H1 (cell line): ENCODE results near the gene CLTCL1. TPM values are rescaled to one million over a fixed set of nuclear protein-coding genes. Genes with fewer than 3 reads are reported as not detected.

Experiments used
- CTCF ChIA-PET: fragments of 300-600 bp; sonication (Branson Sonifier 250); formaldehyde crosslinking; loops from one replicate; lab custom pipeline; 2021; ENCODE audit not compliant: partially characterized antibody; lab: Charles Lee
- POLR2A ChIA-PET: fragments of 300-600 bp; sonication (Branson Sonifier 250); formaldehyde crosslinking; loops from one replicate; lab custom pipeline; 2021; ENCODE audit warnings: inconsistent platforms; ENCODE audit not compliant: partially characterized antibody; lab: Charles Lee
- DNase-seq, 2 experiments: peaks; one replicate each; pipeline versions ENCODE4 v3.0.0 to v3.0.0-alpha.2; 2010 to 2022; ENCODE audit warnings: low spot score in 2 of 2, low read depth in 1 of 2, mixed read lengths in 1 of 2
- FAIRE-seq: peaks from 2 replicates; lab custom pipeline; 2011; peaks lifted over from hg19 to GRCh38; lab: Jason Lieb, UNC
- H2AFZ ChIP-seq: 2 replicates; pipeline ENCODE4 v1.8.1; 2012; ENCODE audit warnings: low read length, inconsistent platforms
- H2AK5ac ChIP-seq: 2 replicates; pipeline ENCODE4 v1.6.1; 2013; ENCODE audit warnings: low read depth, low read length
- H2BK120ac ChIP-seq: replicated peaks from 2 replicates; pipeline ENCODE3; 2013; ENCODE audit warnings: low read depth, low read length, inconsistent platforms
- H2BK12ac ChIP-seq: 2 replicates; pipeline ENCODE4 v1.6.1; 2013; ENCODE audit warnings: low read depth, low read length
- H2BK15ac ChIP-seq: 2 replicates; pipeline ENCODE4 v1.6.1; 2013; ENCODE audit warnings: low read length
- H2BK20ac ChIP-seq: 2 replicates; pipeline ENCODE4 v1.6.1; 2013; ENCODE audit warnings: low read length
- H2BK5ac ChIP-seq: 2 replicates; pipeline ENCODE4 v1.6.1; 2013; ENCODE audit warnings: low read depth, low read length
- H3K14ac ChIP-seq: 2 replicates; pipeline ENCODE4 v1.6.1; 2013; ENCODE audit warnings: inconsistent platforms; ENCODE audit not compliant: insufficient read length
- H3K18ac ChIP-seq: 2 replicates; pipeline ENCODE4 v1.6.1; 2013; ENCODE audit warnings: low read length; ENCODE audit errors: extremely low read depth
- H3K23ac ChIP-seq: 2 replicates; pipeline ENCODE4 v1.6.1; 2013; ENCODE audit warnings: inconsistent platforms; ENCODE audit not compliant: insufficient read length
- H3K23me2 ChIP-seq: 2 replicates; pipeline ENCODE4 v1.6.1; 2013; ENCODE audit warnings: low read depth, low read length
- H3K27ac ChIP-seq: 2 replicates; pipeline ENCODE4 v1.6.1; 2011; ENCODE audit warnings: low read depth, low read length, inconsistent platforms
- H3K27me3 ChIP-seq, 4 experiments: replicated peaks in 1 of 4; 1 replicate in 1 of 4; 2 replicates in 3 of 4; pipeline versions ENCODE4 v1.6.1 to v1.8.1; 2011 to 2013; ENCODE audit warnings: low read length in 3 of 4, mild to moderate bottlenecking in 3 of 4, inconsistent platforms in 2 of 4, mixed read lengths in 2 of 4, moderate library complexity in 1 of 4; ENCODE audit not compliant: control insufficient read depth in 3 of 4, insufficient read depth in 3 of 4; ENCODE audit errors: extremely low read depth in 1 of 4
- H3K36me3 ChIP-seq, 4 experiments: 2 replicates each; pipeline versions ENCODE4 v1.6.1 to v1.8.1; 2011 to 2013; ENCODE audit warnings: mild to moderate bottlenecking in 4 of 4, low read length in 3 of 4, moderate library complexity in 2 of 4, control low read depth in 1 of 4, inconsistent platforms in 1 of 4; ENCODE audit not compliant: insufficient read depth in 4 of 4, control insufficient read depth in 2 of 4
- H3K4ac ChIP-seq: replicated peaks from 2 replicates; pipeline ENCODE3; 2013; ENCODE audit warnings: low read length, low read depth, mixed read lengths, inconsistent platforms; ENCODE audit not compliant: insufficient read length
- H3K4me1 ChIP-seq, 4 experiments: replicated peaks in 1 of 4; 1 replicate in 1 of 4; 2 replicates in 3 of 4; pipeline versions ENCODE4 v1.6.1 to v1.8.1; 2011 to 2013; ENCODE audit warnings: low read length in 3 of 4, inconsistent platforms in 2 of 4, mixed read lengths in 1 of 4; ENCODE audit not compliant: insufficient read depth in 4 of 4, control insufficient read depth in 3 of 4
- H3K4me2 ChIP-seq, 2 experiments: 2 replicates each; pipeline versions ENCODE4 v1.6.1 to v1.8.1; 2011 to 2013; ENCODE audit warnings: low read depth in 2 of 2, low read length in 2 of 2, control low read depth in 1 of 2, inconsistent platforms in 1 of 2, mild to moderate bottlenecking in 1 of 2; ENCODE audit not compliant: insufficient read depth in 1 of 2
- H3K4me3 ChIP-seq, 4 experiments: fragments of 200-600, 300-600 bp in 1 of 4; sonication (generic), shearing (Covaris generic), sonication (Bioruptor Twin) in 1 of 4; 2 replicates each; pipeline versions ENCODE4 v1.5.1 to v1.8.1; 2011 to 2016; ENCODE audit warnings: low read length in 4 of 4, low read depth in 3 of 4, control low read depth in 2 of 4, inconsistent platforms in 2 of 4, mild to moderate bottlenecking in 2 of 4, mixed read lengths in 1 of 4, moderate library complexity in 1 of 4; ENCODE audit not compliant: insufficient read depth in 2 of 4; ENCODE audit errors: extremely low read depth in 1 of 4
- H3K56ac ChIP-seq: replicated peaks from 2 replicates; pipeline ENCODE3; 2013; ENCODE audit warnings: low read depth, mild to moderate bottlenecking, mixed read lengths, low read length, inconsistent platforms; ENCODE audit not compliant: insufficient read length
- H3K79me1 ChIP-seq: 2 replicates; pipeline ENCODE4 v1.6.1; 2013; ENCODE audit warnings: low read depth, low read length, control low read depth
- H3K79me2 ChIP-seq, 2 experiments: 2 replicates each; pipeline versions ENCODE4 v1.6.1 to v1.8.1; 2012 to 2013; ENCODE audit warnings: low read length in 2 of 2, mild to moderate bottlenecking in 2 of 2, inconsistent platforms in 1 of 2; ENCODE audit not compliant: insufficient read depth in 2 of 2, control insufficient read depth in 1 of 2
- H3K9ac ChIP-seq, 4 experiments: replicated peaks in 1 of 4; 1 replicate in 1 of 4; 2 replicates in 3 of 4; pipeline versions ENCODE4 v1.6.1 to v1.8.1; 2011 to 2013; ENCODE audit warnings: low read depth in 3 of 4, low read length in 3 of 4, control low read depth in 2 of 4, mild to moderate bottlenecking in 2 of 4, moderate library complexity in 2 of 4, inconsistent platforms in 1 of 4; ENCODE audit errors: extremely low read depth in 1 of 4
- H3K9me3 ChIP-seq, 2 experiments: 2 replicates each; pipeline versions ENCODE4 v1.6.1 to v1.8.1; 2012 to 2013; ENCODE audit warnings: mild to moderate bottlenecking in 2 of 2, moderate library complexity in 2 of 2, control low read depth in 1 of 2, inconsistent platforms in 1 of 2, low read depth in 1 of 2, low read length in 1 of 2, mixed read lengths in 1 of 2; ENCODE audit not compliant: insufficient read depth in 2 of 2
- H4K20me1 ChIP-seq, 2 experiments: replicated peaks in 1 of 2; 2 replicates each; pipeline versions ENCODE3 to v1.8.1; 2011 to 2013; ENCODE audit warnings: inconsistent platforms in 2 of 2, low read length in 2 of 2, mild to moderate bottlenecking in 1 of 2; ENCODE audit not compliant: insufficient read depth in 2 of 2, control insufficient read depth in 1 of 2
- H4K5ac ChIP-seq: 2 replicates; pipeline ENCODE4 v1.6.1; 2013; ENCODE audit warnings: low read length, low read depth, mixed read lengths, inconsistent platforms; ENCODE audit not compliant: insufficient read length
- H4K8ac ChIP-seq: 2 replicates; pipeline ENCODE4 v1.8.0; 2013; ENCODE audit warnings: mild to moderate bottlenecking, moderate library complexity, low read length, inconsistent platforms; ENCODE audit not compliant: insufficient read depth; ENCODE audit errors: extremely low read depth
- H4K91ac ChIP-seq: replicated peaks from 2 replicates; pipeline ENCODE3; 2013; ENCODE audit warnings: low read length, mixed read lengths, inconsistent platforms; ENCODE audit not compliant: insufficient read length
- EZH2 ChIP-seq: fragments of 200-600 bp; sonication (generic); IDR thresholded peaks from 2 replicates; pipeline ENCODE4 v1.7.1; 2012; ENCODE audit warnings: low read depth, mild to moderate bottlenecking, moderate library complexity, low read length, inconsistent platforms; ENCODE audit not compliant: severe bottlenecking
- GABPA ChIP-seq: IDR thresholded peaks from 2 replicates; pipeline ENCODE4 v1.6.1; 2011; ENCODE audit warnings: mild to moderate bottlenecking, low read length, moderate library complexity, borderline replicate concordance; ENCODE audit not compliant: insufficient read depth
- MAFK ChIP-seq: IDR thresholded peaks from 2 replicates; pipeline ENCODE4 v1.6.1; 2012; ENCODE audit warnings: low read depth, mild to moderate bottlenecking, improper control_type of control experiment, low read length
- PHF8 ChIP-seq: fragments of 200-600 bp; sonication (generic); conservative IDR thresholded peaks from 2 replicates; pipeline ENCODE4 v1.7.1; 2012; ENCODE audit warnings: low read depth, mild to moderate bottlenecking, inconsistent platforms, low read length, moderate library complexity
- SAP30 ChIP-seq: fragments of 300-600 bp; sonication (generic); IDR thresholded peaks from 2 replicates; pipeline ENCODE4 v1.7.1; 2012; ENCODE audit warnings: low read length, moderate library complexity, mild to moderate bottlenecking, inconsistent platforms; ENCODE audit not compliant: insufficient read depth, insufficient replicate concordance
- SIN3A ChIP-seq, 2 experiments: IDR thresholded peaks in 1 of 2; conservative IDR thresholded peaks in 1 of 2; 2 replicates each; pipeline ENCODE4 v1.6.1; 2011 to 2012; ENCODE audit warnings: low read length in 2 of 2, improper control_type of control experiment in 1 of 2, low read depth in 1 of 2, mild to moderate bottlenecking in 1 of 2
- SP2 ChIP-seq: IDR thresholded peaks from 2 replicates; pipeline ENCODE4 v1.6.1; 2012; ENCODE audit warnings: mild to moderate bottlenecking, low read length, inconsistent platforms
- TBP ChIP-seq: IDR thresholded peaks from 2 replicates; pipeline ENCODE4 v1.6.1; 2011; ENCODE audit warnings: low read depth, low read length, improper control_type of control experiment
- WGBS, 2 experiments: shearing (Covaris generic) in 1 of 2; methylation state at CpG; one replicate each; pipeline versions ENCODE4 v1.1.6 to v1.1.7; 2013 to 2015; ENCODE audit warnings: low lambda C conversion rate in 2 of 2, mixed read lengths in 2 of 2, inconsistent platforms in 1 of 2, low coverage in 1 of 2, missing lambda C conversion rate in 1 of 2; ENCODE audit not compliant: insufficient replicate concordance in 2 of 2, insufficient coverage in 1 of 2, insufficient read length in 1 of 2; ENCODE audit errors: extremely low coverage in 1 of 2, missing lambda C conversion rate in 1 of 2; 5-methylcytosine and 5-hydroxymethylcytosine counted together
- polyA plus RNA-seq, 7 experiments: library from polyadenylated mRNA; depleted of rRNA in 3 of 7; stranded (reverse) in 5 of 7; unstranded in 2 of 7; fragments of >200 nt in 5 of 7; fragments of 200-250 nt in 2 of 7; gene quantifications; 1 replicate in 5 of 7; 2 replicates in 1 of 7; 4 replicates in 1 of 7; pipeline versions ENCODE4 v1.2.1 to v1.2.3, GENCODE V29; 2011 to 2013; ENCODE audit warnings: missing spikeins in 2 of 7, mixed read lengths in 2 of 7
- total RNA-seq: library from RNA; stranded (reverse); fragmentation: NEBNext Ultra II Directional; extraction: Animal tissue kit (Norgen Biotek cat#: 25700); gene quantifications from 2 replicates; pipeline ENCODE4 v1.2.1, GENCODE V29; 2021
- TF ChIP-seq, protein P1 (sequence below): IDR thresholded peaks from 2 replicates; pipeline ENCODE4 v1.6.1; 2012; ENCODE audit warnings: low read length, inconsistent platforms
- TF ChIP-seq, protein P2 (sequence below): IDR thresholded peaks from 2 replicates; pipeline ENCODE4 v1.6.1; 2012; ENCODE audit warnings: inconsistent platforms

Gene CLTCL1
- total and polyA plus RNA-seq, 2 of the 8 experiments (the other 6 are each of a cell fraction or from before 2014, with no cell fraction given) = 12.4 to 17.0 TPM

DNA sequence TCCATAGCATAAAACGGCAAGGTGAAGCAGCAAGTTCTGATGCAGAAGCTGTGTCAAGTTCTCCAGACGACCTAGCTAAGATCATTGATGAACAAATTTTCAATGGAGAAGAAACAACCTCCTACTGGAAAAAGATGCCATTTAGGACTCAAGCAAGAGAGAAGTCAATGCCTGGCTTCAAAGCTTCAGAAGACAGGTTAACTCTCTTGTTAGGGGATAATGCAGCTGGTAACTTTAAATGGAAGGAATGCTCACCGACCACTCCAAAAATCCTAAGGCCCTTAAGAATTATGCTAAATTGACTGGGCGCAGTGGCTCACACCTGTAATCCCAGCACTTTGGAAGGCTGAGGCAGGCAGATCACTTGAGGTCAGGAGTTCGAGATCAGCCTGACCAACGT lies 31.3 kb downstream of the CLTCL1 start:
- Histone ChIP-seq H3K27ac (no peak overlapping the region), H2BK5ac (no peak overlapping the region), H2AFZ (no peak overlapping the region), H3K36me3 (peaks cover 0 to 7% (median 0%) of the 10 kb centered on the region in 4 experiments; a peak in 3 of 8 replicates), H3K23me2 (no peaks in the 10 kb centered on the region), H3K4ac (no peak overlapping the region), H2BK12ac (no peak overlapping the region), H3K56ac (no peak overlapping the region), H3K27me3 (no peaks in the 10 kb centered on the region), H3K4me2 (no peak overlapping the region), H3K9ac (no peak overlapping the region), H4K5ac (no peak overlapping the region), H4K20me1 (no peaks in the 10 kb centered on the region), H3K18ac (no peak overlapping the region), H4K91ac (no peak overlapping the region), H2BK20ac (no peak overlapping the region), H2BK15ac (no peak overlapping the region), H4K8ac (no peak overlapping the region), H3K79me1 (no peaks in the 10 kb centered on the region), H3K4me1 (no peaks in the 10 kb centered on the region), H3K4me3 (no peak overlapping the region), H3K23ac (no peak overlapping the region), H2BK120ac (no peak overlapping the region), H2AK5ac (no peak overlapping the region), H3K9me3 (no peaks in the 10 kb centered on the region), H3K79me2 (no peaks in the 10 kb centered on the region), H3K14ac (no peak overlapping the region)
- POLR2A ChIA-PET = interaction anchor here (0.6 to 1.1 kb wide), 2 partner anchors 20 to 31 kb away, joined by 3 read pairs; partner anchors contain the start of gene CLTCL1
- DNase-seq = no peak
- no peak for FAIRE-seq
- TF ChIP-seq MAFK (no peak), SIN3A (conservative IDR thresholded peaks at IDR 0.05 in 1 of 2, IDR thresholded peaks at IDR 0.05 in 1 of 2; ENCODE audit: low read depth in 1 of 2, low read length in 2 of 2) (no peak), PHF8 (no peak), TBP (no peak), EZH2 (no peak), SAP30 (no peak), GABPA (no peak), SP2 (no peak)
- TF ChIP-seq, protein P1, sequence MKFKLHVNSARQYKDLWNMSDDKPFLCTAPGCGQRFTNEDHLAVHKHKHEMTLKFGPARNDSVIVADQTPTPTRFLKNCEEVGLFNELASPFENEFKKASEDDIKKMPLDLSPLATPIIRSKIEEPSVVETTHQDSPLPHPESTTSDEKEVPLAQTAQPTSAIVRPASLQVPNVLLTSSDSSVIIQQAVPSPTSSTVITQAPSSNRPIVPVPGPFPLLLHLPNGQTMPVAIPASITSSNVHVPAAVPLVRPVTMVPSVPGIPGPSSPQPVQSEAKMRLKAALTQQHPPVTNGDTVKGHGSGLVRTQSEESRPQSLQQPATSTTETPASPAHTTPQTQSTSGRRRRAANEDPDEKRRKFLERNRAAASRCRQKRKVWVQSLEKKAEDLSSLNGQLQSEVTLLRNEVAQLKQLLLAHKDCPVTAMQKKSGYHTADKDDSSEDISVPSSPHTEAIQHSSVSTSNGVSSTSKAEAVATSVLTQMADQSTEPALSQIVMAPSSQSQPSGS = no peak
- TF ChIP-seq, protein P2, sequence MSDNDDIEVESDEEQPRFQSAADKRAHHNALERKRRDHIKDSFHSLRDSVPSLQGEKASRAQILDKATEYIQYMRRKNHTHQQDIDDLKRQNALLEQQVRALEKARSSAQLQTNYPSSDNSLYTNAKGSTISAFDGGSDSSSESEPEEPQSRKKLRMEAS = no peak
- whole genome bisulfite sequencing, 2 experiments = 90% methylated on average over 6 of the region's 6 CpGs; no CpG with 5 or more reads in 1 of the 2 experiments
- CTCF ChIA-PET = interaction anchor here (0.6 to 1.3 kb wide), 2 partner anchors 9 to 181 kb away, joined by 3 to 7 read pairs; no protein-coding TSS in a partner anchor
